Adipocyte (in vitro differentiated cells): ENCODE results near the gene ETNK2.

Source experiments
- DNase-seq: peaks from one replicate; pipeline ENCODE4 v3.0.0-alpha.2; 2015; ENCODE audit warnings: low read depth
- H3K27me3 ChIP-seq: replicated peaks from 2 replicates; pipeline ENCODE4 v1.7.0; 2013; ENCODE audit warnings: mild to moderate bottlenecking, low read length, moderate library complexity; ENCODE audit not compliant: control insufficient read depth, insufficient read depth
- H3K36me3 ChIP-seq: 2 replicates; pipeline ENCODE4 v1.7.0; 2013; ENCODE audit warnings: low read length, mild to moderate bottlenecking, moderate library complexity; ENCODE audit not compliant: control insufficient read depth, insufficient read depth, severe bottlenecking
- H3K4me1 ChIP-seq: 2 replicates; pipeline ENCODE4 v1.7.0; 2013; ENCODE audit warnings: mild to moderate bottlenecking, low read length, moderate library complexity; ENCODE audit not compliant: control insufficient read depth, insufficient read depth
- H3K4me3 ChIP-seq: 2 replicates; pipeline ENCODE4 v1.7.0; 2013; ENCODE audit warnings: mild to moderate bottlenecking, low read length, moderate library complexity
- H3K9ac ChIP-seq: 2 replicates; pipeline ENCODE4 v1.7.0; 2013; ENCODE audit warnings: mild to moderate bottlenecking, low read length, moderate library complexity
- H3K9me3 ChIP-seq: 2 replicates; pipeline ENCODE4 v1.7.0; 2013; ENCODE audit warnings: mild to moderate bottlenecking, low read length, moderate library complexity; ENCODE audit not compliant: control insufficient read depth

Gene ETNK2

DNA sequence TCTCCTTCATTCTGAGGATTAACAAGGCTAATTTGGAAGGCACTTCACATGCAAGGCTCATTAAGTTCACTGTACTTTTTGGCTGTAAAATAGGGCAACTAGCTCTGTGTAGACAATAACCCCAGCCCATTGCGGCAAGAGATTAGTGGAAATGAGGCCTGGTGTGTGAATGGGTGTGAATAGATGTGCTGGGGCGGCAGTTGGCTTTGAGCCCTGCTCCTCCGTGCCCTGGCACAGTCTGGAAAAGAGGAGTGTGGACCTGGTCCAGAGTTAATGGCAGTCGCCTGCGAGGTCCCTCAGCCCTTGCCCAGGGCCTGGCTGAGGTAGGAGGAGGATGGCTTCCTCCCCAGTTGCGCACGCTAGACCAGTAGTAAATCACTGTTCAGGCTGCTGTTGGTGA is 39.6 kb upstream of the ETNK2 start:
- no peaks in the 10 kb centered on the region for H3K36me3 ChIP-seq
- DNase-seq: no peak
- no peaks in the 10 kb centered on the region for H3K4me1 ChIP-seq
- no peak overlapping the region for H3K9ac ChIP-seq
- H3K27me3 ChIP-seq: peaks cover 83% of the 10 kb centered on the region
- no peak overlapping the region for H3K4me3 ChIP-seq
- no peaks in the 10 kb centered on the region for H3K9me3 ChIP-seq

DNA sequence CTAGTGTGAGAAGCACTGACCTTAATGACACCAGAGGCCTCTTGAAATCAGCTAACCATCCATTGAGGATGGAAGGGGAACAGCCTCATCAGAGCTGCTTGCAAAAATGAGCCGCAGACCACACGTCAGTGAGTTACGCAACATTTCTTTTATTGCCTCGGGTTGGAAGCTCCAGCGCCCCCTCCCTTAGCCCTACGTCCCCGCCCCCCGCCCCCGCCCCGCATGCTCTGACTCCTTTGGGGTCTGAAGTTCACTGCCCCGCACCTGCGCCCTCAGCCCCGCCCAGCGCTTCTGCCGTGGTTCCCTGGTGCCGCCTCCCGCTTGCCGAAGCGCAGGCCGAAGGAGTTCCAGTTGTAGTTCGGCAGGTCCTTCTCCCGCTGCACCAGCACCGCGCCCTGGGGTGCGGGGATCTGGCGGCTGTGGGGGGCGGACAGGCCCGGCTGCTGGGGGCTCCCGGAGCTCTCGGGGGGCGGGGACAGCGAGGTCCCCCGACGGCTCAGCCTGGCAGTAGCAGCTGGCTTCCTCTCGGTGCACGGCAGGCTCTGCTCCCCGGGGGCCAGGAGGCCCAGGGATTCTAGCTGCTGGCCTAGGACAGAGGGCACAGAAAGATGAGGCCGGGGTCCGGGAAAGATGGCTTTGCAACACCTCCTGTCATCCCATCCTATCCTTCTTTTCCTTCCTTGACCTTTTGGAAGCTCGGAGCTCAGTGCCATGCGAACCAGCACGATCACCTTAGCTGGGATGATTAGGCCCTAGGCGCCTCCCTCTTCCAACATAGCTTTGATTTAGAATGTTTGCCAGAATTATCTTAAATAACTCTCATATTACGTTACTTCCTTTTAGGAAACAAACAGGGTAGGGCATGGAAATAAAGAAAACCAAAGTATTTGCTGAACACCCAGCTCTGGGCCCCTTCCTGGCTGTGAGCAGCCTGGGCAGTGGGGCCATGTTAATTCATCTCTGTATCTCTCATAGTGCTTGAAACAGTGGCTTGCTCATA is 38.7 kb upstream of the ETNK2 start:
- Histone ChIP-seq H3K36me3 (no peaks in the 10 kb centered on the region), H3K9me3 (no peaks in the 10 kb centered on the region), H3K4me3 (no peak overlapping the region), H3K27me3 (peaks cover 82% of the 10 kb centered on the region), H3K9ac (no peak overlapping the region), H3K4me1 (no peaks in the 10 kb centered on the region)
- DNase-seq: peak; percentile 60

DNA sequence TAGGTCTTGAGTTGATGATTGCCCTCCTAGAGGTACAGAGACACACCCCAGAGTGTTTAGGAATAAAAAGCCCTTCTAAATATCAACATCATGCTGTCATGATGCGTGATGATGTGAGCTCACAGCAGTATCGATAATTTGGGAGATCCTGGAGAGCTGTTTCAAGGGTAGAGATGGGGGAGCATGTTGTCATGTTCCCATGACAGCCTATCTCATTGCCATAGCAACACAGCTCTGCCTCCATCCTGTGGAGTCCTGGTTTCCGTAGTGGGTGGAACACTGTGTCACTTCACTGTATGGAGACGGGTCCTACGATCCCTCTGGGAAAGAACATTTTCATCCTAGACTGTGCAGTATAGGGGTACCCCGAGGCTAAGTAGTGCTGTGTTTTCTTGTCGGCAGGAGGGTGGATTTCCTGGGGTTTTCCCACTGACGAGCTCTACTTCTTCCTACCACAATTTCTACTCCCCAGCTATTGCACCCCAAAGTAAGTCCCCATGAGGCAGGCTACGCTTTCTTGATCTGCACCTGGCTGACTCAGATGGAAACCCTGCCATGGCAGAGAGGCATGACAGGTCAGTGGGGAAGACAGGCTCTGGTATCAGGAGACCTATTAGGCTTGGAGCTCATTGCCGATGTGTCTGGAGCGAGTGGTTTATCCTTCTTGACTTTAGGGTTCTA is 37.3 kb upstream of the ETNK2 start:
- Histone ChIP-seq H3K9me3 (no peaks in the 10 kb centered on the region), H3K4me1 (no peaks in the 10 kb centered on the region), H3K27me3 (peaks cover 68% of the 10 kb centered on the region), H3K36me3 (no peaks in the 10 kb centered on the region), H3K4me3 (no peak overlapping the region), H3K9ac (no peak overlapping the region)
- no peak for DNase-seq

DNA sequence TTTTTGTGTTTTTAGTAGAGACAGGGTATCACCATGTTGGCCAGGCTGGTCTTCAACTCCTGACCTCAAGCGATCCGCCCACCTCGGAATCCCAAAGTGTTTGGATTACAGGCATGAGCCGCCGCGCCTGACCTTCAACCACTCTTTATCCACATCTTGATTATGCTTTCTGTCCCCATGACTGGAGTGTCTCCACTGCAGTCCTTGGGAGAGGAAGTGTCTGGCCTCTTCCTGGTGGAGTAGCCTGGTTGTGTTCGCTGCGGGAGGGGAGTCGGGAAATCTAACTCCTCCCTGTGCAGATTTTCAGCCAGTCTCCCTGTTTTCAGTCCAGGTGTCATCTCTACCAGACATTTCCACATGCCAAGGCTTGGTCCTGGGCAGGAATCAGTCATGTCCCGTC is 34.8 kb upstream of the ETNK2 start:
- no peaks in the 10 kb centered on the region for H3K4me1 ChIP-seq
- no peaks in the 10 kb centered on the region for H3K9me3 ChIP-seq
- peaks cover 54% of the 10 kb centered on the region for H3K27me3 ChIP-seq

DNA sequence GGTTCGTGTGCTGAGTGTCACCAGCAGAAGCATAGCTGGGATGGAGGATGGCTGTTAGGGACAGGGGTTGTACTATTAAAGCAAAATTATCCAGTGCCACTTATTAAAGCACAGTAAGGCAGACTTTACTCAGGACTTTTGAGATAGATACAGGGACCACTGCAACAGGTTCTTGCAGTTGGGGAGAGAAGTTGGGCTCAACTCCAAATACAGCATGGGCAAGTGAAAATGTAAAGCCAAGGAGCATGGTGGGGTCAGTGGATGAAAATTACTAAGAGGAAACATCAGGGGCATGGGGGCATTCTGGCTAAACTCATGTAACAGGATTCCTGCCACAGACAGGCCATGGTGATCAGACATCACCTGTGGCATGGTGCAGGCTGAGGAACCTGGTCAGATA is 29.3 kb upstream of the ETNK2 start:
- Histone ChIP-seq H3K36me3 (no peaks in the 10 kb centered on the region), H3K4me1 (no peaks in the 10 kb centered on the region), H3K4me3 (no peak overlapping the region), H3K9me3 (no peaks in the 10 kb centered on the region), H3K27me3 (peaks cover 52% of the 10 kb centered on the region), H3K9ac (no peak overlapping the region)
- no peak for DNase-seq

More for the DNA sequence above, 34.8 kb upstream of the ETNK2 start:
- no peak for DNase-seq
- no peak overlapping the region for H3K4me3 ChIP-seq
- no peaks in the 10 kb centered on the region for H3K36me3 ChIP-seq
- H3K9ac ChIP-seq: no peak overlapping the region

DNA sequence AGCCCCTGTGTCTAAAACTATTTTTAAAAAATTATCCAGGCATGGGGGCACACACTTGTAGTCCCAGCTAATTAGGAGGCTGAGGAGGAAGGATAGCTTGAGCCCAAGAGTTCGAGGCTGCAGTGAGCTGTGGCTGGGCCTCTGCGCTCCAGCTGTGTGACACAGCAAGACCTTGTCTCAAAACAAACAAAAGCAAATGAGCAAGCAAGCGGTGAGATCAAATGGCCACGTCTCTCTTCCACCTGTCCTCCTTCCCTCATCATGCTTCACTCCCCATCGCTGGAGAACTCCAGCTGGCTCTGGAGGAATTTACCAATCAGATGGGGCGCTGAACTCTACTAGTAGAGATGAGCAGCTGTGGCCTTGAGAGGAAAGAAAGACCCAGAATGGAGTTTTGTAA is 28.3 kb upstream of the ETNK2 start:
- H3K4me1 ChIP-seq: no peaks in the 10 kb centered on the region
- H3K36me3 ChIP-seq: no peaks in the 10 kb centered on the region
- H3K4me3 ChIP-seq: no peak overlapping the region
- DNase-seq: no peak
- H3K9ac ChIP-seq: no peak overlapping the region
- peaks cover 57% of the 10 kb centered on the region for H3K27me3 ChIP-seq
- no peaks in the 10 kb centered on the region for H3K9me3 ChIP-seq

DNA sequence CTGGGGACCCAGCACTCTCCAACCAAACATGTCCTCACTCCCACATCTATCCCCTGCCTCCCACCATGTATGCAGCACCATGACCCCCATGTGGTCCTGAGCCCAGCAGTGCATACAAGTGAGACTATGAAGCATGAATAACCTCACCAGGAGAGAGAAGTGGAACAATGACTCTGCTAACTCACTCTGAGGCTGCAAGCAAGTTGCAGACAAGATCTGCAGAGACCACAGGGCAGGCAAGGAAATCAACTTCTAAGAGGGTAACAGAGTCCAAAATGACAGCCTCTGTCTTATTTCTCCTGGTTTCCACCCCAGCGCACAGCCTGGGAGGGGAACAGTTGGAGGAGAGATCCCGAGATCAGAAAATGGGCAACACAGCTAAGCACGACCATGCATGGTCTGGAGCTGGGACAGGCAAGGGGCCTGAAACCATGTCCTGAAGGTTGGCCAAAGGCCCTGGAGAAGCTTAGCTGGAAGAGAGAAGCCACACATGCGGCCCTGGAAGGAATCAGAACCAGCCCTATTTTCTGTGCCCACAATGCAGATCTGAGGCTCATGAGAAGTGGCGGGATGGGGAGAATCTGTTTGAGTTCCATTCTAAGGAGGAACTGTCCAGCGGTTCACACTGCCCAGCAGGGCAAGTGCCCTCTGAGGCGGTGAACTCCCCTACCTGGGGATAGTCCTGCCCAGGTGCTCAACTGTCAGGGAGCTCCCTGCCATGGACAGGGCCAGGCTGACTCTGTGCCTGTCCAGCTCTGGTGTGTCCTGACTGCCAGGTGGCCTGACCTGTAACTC is 26.8 kb upstream of the ETNK2 start:
- H3K27me3 ChIP-seq: peaks cover 63% of the 10 kb centered on the region
- DNase-seq: no peak
- no peak overlapping the region for H3K4me3 ChIP-seq

DNA sequence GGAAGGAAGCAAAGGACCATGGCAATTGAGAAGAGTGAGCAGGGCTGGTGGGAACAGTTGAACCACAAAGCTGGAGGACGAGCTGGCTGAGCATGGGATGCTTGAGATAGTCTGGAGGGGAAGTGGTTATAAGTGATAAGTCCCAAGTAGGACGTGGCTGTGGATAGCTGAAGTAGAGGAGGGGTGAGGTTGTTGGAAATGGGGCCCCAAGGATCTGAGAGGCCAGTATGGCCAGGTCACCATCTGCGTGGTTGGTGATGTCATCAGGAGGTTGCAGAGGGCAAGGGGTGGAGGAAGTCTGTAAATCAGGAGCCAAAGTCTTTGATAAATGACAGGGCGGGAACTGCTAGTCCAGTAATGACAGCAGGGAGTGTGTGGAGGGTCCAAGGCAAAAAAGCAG is 25.3 kb upstream of the ETNK2 start:
- Histone ChIP-seq H3K4me3 (no peak overlapping the region), H3K9me3 (no peaks in the 10 kb centered on the region), H3K27me3 (peaks cover 57% of the 10 kb centered on the region), H3K4me1 (no peaks in the 10 kb centered on the region), H3K36me3 (no peaks in the 10 kb centered on the region), H3K9ac (no peak overlapping the region)
- no peak for DNase-seq

More for the DNA sequence above, 26.8 kb upstream of the ETNK2 start:
- Histone ChIP-seq H3K9ac (no peak overlapping the region), H3K9me3 (no peaks in the 10 kb centered on the region), H3K4me1 (no peaks in the 10 kb centered on the region), H3K36me3 (no peaks in the 10 kb centered on the region)

DNA sequence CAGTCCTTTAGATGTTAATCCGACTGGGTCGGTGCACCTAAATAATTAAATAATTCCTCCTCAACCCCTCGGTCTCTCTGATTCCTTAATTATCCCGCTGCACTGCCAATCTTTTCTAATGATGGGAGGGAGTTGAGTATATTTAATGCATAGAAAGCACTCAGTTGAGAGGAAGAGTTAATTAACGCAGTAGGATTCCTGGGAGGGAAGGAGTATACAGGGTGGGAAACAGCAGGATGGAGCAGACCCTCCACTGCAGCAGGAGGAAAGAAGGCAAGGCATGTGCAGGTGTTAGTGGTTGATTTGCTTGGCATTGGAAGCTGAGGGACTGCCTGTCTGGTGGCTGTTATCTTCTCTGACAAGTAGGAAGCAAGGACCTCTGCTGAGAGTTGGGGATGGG is 24.2 kb upstream of the ETNK2 start:
- no peak for DNase-seq
- Histone ChIP-seq H3K9ac (no peak overlapping the region), H3K4me1 (no peaks in the 10 kb centered on the region), H3K4me3 (no peak overlapping the region), H3K9me3 (no peaks in the 10 kb centered on the region), H3K27me3 (peaks cover 51% of the 10 kb centered on the region), H3K36me3 (no peaks in the 10 kb centered on the region)

DNA sequence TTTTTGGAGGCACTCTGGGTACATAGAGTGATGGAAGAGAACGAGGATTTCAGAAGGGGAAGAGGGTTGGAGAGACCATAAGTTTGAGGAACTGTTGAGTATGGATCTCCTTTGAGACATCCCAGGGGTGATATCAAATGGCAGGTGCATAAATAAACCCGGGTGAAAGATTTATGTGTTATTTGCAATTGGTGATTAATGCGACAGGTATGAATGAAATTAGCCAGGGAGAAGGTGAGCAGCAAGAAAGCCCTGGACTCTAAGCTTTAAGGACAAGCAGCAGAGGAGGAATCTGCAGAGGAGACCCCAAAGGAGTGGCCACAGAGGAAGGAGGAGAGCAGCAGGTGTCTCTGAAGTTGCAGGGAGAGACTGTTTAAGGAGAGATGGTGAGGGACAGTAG is 23.1 kb upstream of the ETNK2 start:
- H3K27me3 ChIP-seq: peaks cover 47% of the 10 kb centered on the region
- DNase-seq: no peak
- H3K4me3 ChIP-seq: no peak overlapping the region
- no peaks in the 10 kb centered on the region for H3K4me1 ChIP-seq
- H3K9me3 ChIP-seq: no peaks in the 10 kb centered on the region
- no peak overlapping the region for H3K9ac ChIP-seq
- H3K36me3 ChIP-seq: no peaks in the 10 kb centered on the region
